IMR-90 (cell line): Measurements from ENCODE around the gene LAMA4. TPM values are rescaled to one million over a fixed set of nuclear protein-coding genes. Genes with fewer than 3 reads are reported as not detected.

Source experiments
- ATAC-seq: fragments of 200-7000 bp; cut with Tn5 transposase; 2 replicates; pipeline ENCODE4 v1.9.1; 2020; ENCODE audit warnings: low read depth, mild to moderate bottlenecking, moderate library complexity
- BruUV-seq: library from RNA; stranded (reverse); fragments of 400-500 nt; replicated peaks from 2 replicates; lab custom pipeline; 2021; lab: Mats Ljungman, UMichigan
- CTCF ChIA-PET: fragments of 300-600 bp; formaldehyde crosslinking; extraction: SDS; loops from one replicate; lab custom pipeline; 2021; ENCODE audit warnings: antibody characterized with exemption; lab: Yijun Ruan, JAX
- POLR2A ChIA-PET: fragments of 300-600 bp; sonication (Branson Sonifier 250); formaldehyde crosslinking; loops from one replicate; lab custom pipeline; 2022; ENCODE audit warnings: antibody characterized with exemption; ENCODE audit not compliant: unreplicated experiment; lab: Charles Lee
- DNase-seq: peaks from one replicate; pipeline ENCODE4 v3.0.0; 2013
- H2AFZ ChIP-seq: replicated peaks from 2 replicates; pipeline ENCODE3; 2013; ENCODE audit warnings: low read length, mild to moderate bottlenecking; ENCODE audit not compliant: poor library complexity
- H2AK5ac ChIP-seq: 2 replicates; pipeline ENCODE4 v1.6.1; 2013; ENCODE audit warnings: low read depth, low read length, inconsistent platforms
- H2AK9ac ChIP-seq: replicated peaks from 2 replicates; pipeline ENCODE3; 2013; ENCODE audit warnings: mild to moderate bottlenecking, low read depth, low read length, moderate library complexity; ENCODE audit not compliant: poor library complexity
- H2BK120ac ChIP-seq: 2 replicates; pipeline ENCODE4 v1.6.1; 2013; ENCODE audit warnings: low read depth, low read length, inconsistent platforms
- H2BK15ac ChIP-seq: 3 replicates; pipeline ENCODE4 v1.6.1; 2013; ENCODE audit warnings: low read depth, low read length, inconsistent platforms
- H2BK20ac ChIP-seq: 2 replicates; pipeline ENCODE4 v1.6.1; 2013; ENCODE audit warnings: low read depth, mild to moderate bottlenecking, inconsistent platforms, low read length, moderate library complexity
- H2BK5ac ChIP-seq: 2 replicates; pipeline ENCODE4 v1.6.1; 2013; ENCODE audit warnings: mild to moderate bottlenecking, low read depth, low read length, inconsistent platforms; ENCODE audit not compliant: poor library complexity, severe bottlenecking
- H3K14ac ChIP-seq: replicated peaks from 2 replicates; pipeline ENCODE4 v1.6.1; 2013; ENCODE audit warnings: low read depth, low read length, inconsistent platforms
- H3K18ac ChIP-seq: 2 replicates; pipeline ENCODE4 v1.6.1; 2013; ENCODE audit warnings: low read depth, low read length, control low read depth
- H3K23ac ChIP-seq: 2 replicates; pipeline ENCODE4 v1.6.1; 2013; ENCODE audit warnings: low read depth, low read length, inconsistent platforms
- H3K27ac ChIP-seq: 2 replicates; pipeline ENCODE4 v1.5.1; 2013; ENCODE audit warnings: mild to moderate bottlenecking, control low read depth, low read length; ENCODE audit not compliant: insufficient read depth
- H3K27me3 ChIP-seq: 2 replicates; pipeline ENCODE4 v1.6.1; 2013; ENCODE audit warnings: low read length; ENCODE audit not compliant: control insufficient read depth, insufficient read depth
- H3K36me3 ChIP-seq: 2 replicates; pipeline ENCODE4 v1.6.1; 2013; ENCODE audit warnings: low read length, mixed read lengths; ENCODE audit not compliant: control insufficient read depth, insufficient read depth
- H3K4ac ChIP-seq: 2 replicates; pipeline ENCODE4 v1.6.1; 2013; ENCODE audit warnings: low read depth, low read length, inconsistent platforms
- H3K4me1 ChIP-seq: 2 replicates; pipeline ENCODE4 v1.6.1; 2013; ENCODE audit warnings: low read length, mixed read lengths; ENCODE audit not compliant: control insufficient read depth, insufficient read depth
- H3K4me2 ChIP-seq: 2 replicates; pipeline ENCODE4 v1.6.1; 2013; ENCODE audit warnings: low read depth, mild to moderate bottlenecking, control low read depth, low read length, moderate library complexity
- H3K4me3 ChIP-seq: 2 replicates; pipeline ENCODE4 v1.5.1; 2013; ENCODE audit warnings: low read depth, mild to moderate bottlenecking, control low read depth, low read length, moderate library complexity; ENCODE audit not compliant: insufficient read depth
- H3K56ac ChIP-seq: 2 replicates; pipeline ENCODE4 v1.6.1; 2013; ENCODE audit warnings: low read length, inconsistent platforms; ENCODE audit not compliant: insufficient read depth; ENCODE audit errors: extremely low read depth
- H3K79me1 ChIP-seq, 2 experiments: 2 replicates each; pipeline ENCODE4 v1.6.1; 2013; ENCODE audit warnings: low read length in 2 of 2, inconsistent platforms in 1 of 2, low read depth in 1 of 2
- H3K9ac ChIP-seq: 2 replicates; pipeline ENCODE4 v1.6.1; 2013; ENCODE audit warnings: low read depth, low read length, control low read depth
- H3K9me1 ChIP-seq: 2 replicates; pipeline ENCODE4 v1.6.1; 2013; ENCODE audit warnings: low read length, inconsistent platforms; ENCODE audit not compliant: insufficient read depth
- H3K9me3 ChIP-seq: 2 replicates; pipeline ENCODE4 v1.6.1; 2013; ENCODE audit warnings: low read length; ENCODE audit not compliant: control insufficient read depth, insufficient read depth
- H4K20me1 ChIP-seq: 2 replicates; pipeline ENCODE4 v1.6.1; 2013; ENCODE audit warnings: low read length, inconsistent platforms; ENCODE audit not compliant: insufficient read depth
- H4K5ac ChIP-seq: 2 replicates; pipeline ENCODE4 v1.6.1; 2013; ENCODE audit warnings: mild to moderate bottlenecking, low read depth, low read length, control low read depth
- H4K8ac ChIP-seq, 2 experiments: 2 replicates each; pipeline ENCODE4 v1.6.1; 2013; ENCODE audit warnings: low read depth in 2 of 2, low read length in 2 of 2, control low read depth in 1 of 2, inconsistent platforms in 1 of 2
- H4K91ac ChIP-seq: 2 replicates; pipeline ENCODE4 v1.6.1; 2013; ENCODE audit warnings: low read depth, low read length, inconsistent platforms; ENCODE audit not compliant: insufficient read depth
- CEBPB ChIP-seq: IDR thresholded peaks from 2 replicates; pipeline ENCODE4 v1.6.1; 2012; ENCODE audit warnings: low read depth, low read length, improper control_type of control experiment
- CTCF ChIP-seq: conservative IDR thresholded peaks from 2 replicates; pipeline ENCODE4 v1.5.1; 2012; ENCODE audit warnings: mild to moderate bottlenecking, low read depth, low read length, improper control_type of control experiment
- MAFK ChIP-seq: IDR thresholded peaks from 2 replicates; pipeline ENCODE4 v1.6.1; 2012; ENCODE audit warnings: low read depth, low read length, improper control_type of control experiment
- POLR2A ChIP-seq: IDR thresholded peaks from 2 replicates; pipeline ENCODE4 v1.6.1; 2012; ENCODE audit warnings: mild to moderate bottlenecking, low read depth, low read length
- RAD21 ChIP-seq: IDR thresholded peaks from 2 replicates; pipeline ENCODE4 v1.6.1; 2012; ENCODE audit warnings: low read length, improper control_type of control experiment
- RCOR1 ChIP-seq: IDR thresholded peaks from 2 replicates; pipeline ENCODE4 v1.6.1; 2012; ENCODE audit warnings: mild to moderate bottlenecking, low read length, improper control_type of control experiment; ENCODE audit not compliant: insufficient replicate concordance
- RFX5 ChIP-seq: IDR thresholded peaks from 2 replicates; pipeline ENCODE4 v1.8.0; 2012; ENCODE audit warnings: low read depth, mild to moderate bottlenecking, low read length, moderate library complexity
- SMC3 ChIP-seq: fragments of 150-350 bp; IDR thresholded peaks from 2 replicates; pipeline ENCODE4 v1.6.1; 2016; ENCODE audit warnings: low read depth, mild to moderate bottlenecking, antibody characterized with exemption, low read length, moderate library complexity
- WGBS, 2 experiments: methylation state at CpG; one replicate each; pipeline versions ENCODE4 v1.1.5 to v1.1.7; 2013; ENCODE audit warnings: missing lambda C conversion rate in 2 of 2; ENCODE audit not compliant: insufficient read length in 1 of 2; ENCODE audit errors: extremely low coverage in 2 of 2; 5-methylcytosine and 5-hydroxymethylcytosine counted together
- dilution Hi-C: fragments of 300-500 bp; cut with HindIII; formaldehyde crosslinking; loops from one replicate; pipeline ENCODE4 v1.14.3; 2018; ENCODE audit warnings: low sequenced_read_pairs; ENCODE audit not compliant: unreplicated experiment
- in situ Hi-C: fragments of 300-500 bp; cut with MboI; formaldehyde crosslinking; loops from 3 replicates; pipeline ENCODE4 v1.14.3; 2019; ENCODE audit warnings: low sequenced_read_pairs, inconsistent platforms, mixed read lengths
- intact Hi-C: fragments of 100-400 bp; cut with micrococcal nuclease; formaldehyde crosslinking; loops from 2 replicates; pipeline ENCODE4 v1.10.0; 2022
- polyA plus RNA-seq, 3 experiments: library from polyadenylated mRNA; depleted of rRNA; stranded (reverse); fragments of >200 nt; gene quantifications; 2 replicates each; pipeline ENCODE4 v1.2.3, GENCODE V29; 2012; ENCODE audit warnings: low replicate concordance in 1 of 3
- total RNA-seq: library from RNA; depleted of rRNA; stranded (reverse); fragments of >200 nt; gene quantifications from 2 replicates; pipeline ENCODE4 v1.2.3, GENCODE V29; 2012

Gene LAMA4
- total and polyA plus RNA-seq, 2 of the 4 experiments (the other 2 are of a cell fraction) = 33.9 to 35.8 TPM

DNA sequence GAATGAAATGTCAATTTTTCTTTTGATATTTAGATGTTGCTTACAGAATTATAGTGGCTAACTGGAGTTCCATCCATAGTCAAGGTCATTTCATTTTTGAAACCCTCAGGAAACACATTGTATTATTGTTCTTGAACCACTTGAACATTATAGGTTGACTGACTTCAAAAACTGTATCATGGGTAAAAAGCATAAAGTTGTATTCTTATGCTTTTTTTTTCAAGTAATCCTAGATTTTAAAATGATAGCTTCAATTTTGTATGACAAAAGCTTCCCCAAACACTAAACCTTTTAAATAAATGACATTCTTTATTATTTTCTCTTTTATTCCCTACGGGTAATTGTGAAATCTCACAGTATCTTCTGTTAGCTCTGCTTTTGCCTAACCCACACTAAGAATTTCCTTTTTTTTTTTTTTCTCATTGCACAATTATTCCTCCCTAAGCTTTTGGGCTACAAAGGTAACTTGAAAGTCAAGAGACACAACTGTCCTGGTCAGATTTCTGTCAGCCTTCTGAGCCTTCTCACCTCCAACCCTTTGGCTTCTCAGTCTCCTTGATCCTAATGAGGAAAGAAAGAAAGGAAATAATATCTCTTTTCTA, 36.9 kb upstream of the LAMA4 start:
- DNase-seq = no peak
- intact Hi-C loops (no loop called here), dilution Hi-C loops (no loop called here), in situ Hi-C loops (no loop called here)
- ATAC-seq = no peak
- H3K9ac ChIP-seq = no peak overlapping the region
- CTCF ChIA-PET = interaction anchor here (0.6 kb wide), 2 partner anchors 70 to 183 kb away, joined by 3 to 8 read pairs; no protein-coding TSS in a partner anchor
- H4K8ac ChIP-seq = peak overlapping the region in 1 of 2 experiments; percentile 24; a peak in 1 of 4 replicates
- BruUV-seq = no TSS peak
- H3K23ac ChIP-seq = no peak overlapping the region
- no peaks in the 10 kb centered on the region for H3K27me3 ChIP-seq
- 0 out of 2 replicates have a peak overlapping the region, but pooled peaks have one; percentile 6 for H3K4ac ChIP-seq
- TF ChIP-seq RAD21 = no peak
- no peak for TF ChIP-seq RCOR1
- no peak for TF ChIP-seq RFX5
- TF ChIP-seq SMC3 = no peak
- no peak for TF ChIP-seq MAFK
- TF ChIP-seq CTCF = no peak
- no peak for TF ChIP-seq POLR2A
- peak; percentile 27; the same call in 1 of the 2 replicates for TF ChIP-seq CEBPB
- no peaks in the 10 kb centered on the region for H3K79me1 ChIP-seq
- no peak overlapping the region for H2AK5ac ChIP-seq
- H2BK15ac ChIP-seq = 0 out of 3 replicates have a peak overlapping the region, but pooled peaks have one; percentile 62
- no peak overlapping the region for H3K56ac ChIP-seq
- H2BK120ac ChIP-seq = peak overlapping the region; percentile 49
- no peaks in the 10 kb centered on the region for H3K9me3 ChIP-seq
- peaks cover 7% of the 10 kb centered on the region; the same call in 1 of the 2 replicates for H3K9me1 ChIP-seq
- no peak overlapping the region for H3K4me2 ChIP-seq
- no peaks in the 10 kb centered on the region for H4K20me1 ChIP-seq
- no peak overlapping the region; the same call in 1 of the 2 replicates for H3K27ac ChIP-seq
- no peak overlapping the region for H3K14ac ChIP-seq
- 0 out of 2 replicates have a peak overlapping the region, but pooled peaks have one; percentile 38 for H2BK20ac ChIP-seq
- peaks cover 17% of the 10 kb centered on the region for H3K4me1 ChIP-seq
- peak overlapping the region; percentile 87 for H3K18ac ChIP-seq
- H2BK5ac ChIP-seq = peak overlapping the region; percentile 14
- H4K5ac ChIP-seq = peak overlapping the region; percentile 71; the same call in 1 of the 2 replicates
- 100% methylated on average over 1 of the region's 1 CpG; no CpG with 5 or more reads in 1 of the 2 experiments for WGBS, 2 experiments
- no peak overlapping the region for H2AFZ ChIP-seq
- H4K91ac ChIP-seq = peak overlapping the region; percentile 49
- no peak overlapping the region for H3K4me3 ChIP-seq
- no peak overlapping the region for H2AK9ac ChIP-seq
- H3K36me3 ChIP-seq = no peaks in the 10 kb centered on the region
- POLR2A ChIA-PET = no interaction called here
